GM18499 (cell line): ENCODE measurements around the gene ZDHHC4.

Experiments
- ATAC-seq: cut with Tn5 transposase; IDR thresholded peaks from one replicate; pipeline ENCODE4 v1.9.1; 2021; ENCODE audit warnings: moderate number of reproducible peaks; ENCODE audit not compliant: insufficient read depth, unreplicated experiment

The ZDHHC4 gene

DNA sequence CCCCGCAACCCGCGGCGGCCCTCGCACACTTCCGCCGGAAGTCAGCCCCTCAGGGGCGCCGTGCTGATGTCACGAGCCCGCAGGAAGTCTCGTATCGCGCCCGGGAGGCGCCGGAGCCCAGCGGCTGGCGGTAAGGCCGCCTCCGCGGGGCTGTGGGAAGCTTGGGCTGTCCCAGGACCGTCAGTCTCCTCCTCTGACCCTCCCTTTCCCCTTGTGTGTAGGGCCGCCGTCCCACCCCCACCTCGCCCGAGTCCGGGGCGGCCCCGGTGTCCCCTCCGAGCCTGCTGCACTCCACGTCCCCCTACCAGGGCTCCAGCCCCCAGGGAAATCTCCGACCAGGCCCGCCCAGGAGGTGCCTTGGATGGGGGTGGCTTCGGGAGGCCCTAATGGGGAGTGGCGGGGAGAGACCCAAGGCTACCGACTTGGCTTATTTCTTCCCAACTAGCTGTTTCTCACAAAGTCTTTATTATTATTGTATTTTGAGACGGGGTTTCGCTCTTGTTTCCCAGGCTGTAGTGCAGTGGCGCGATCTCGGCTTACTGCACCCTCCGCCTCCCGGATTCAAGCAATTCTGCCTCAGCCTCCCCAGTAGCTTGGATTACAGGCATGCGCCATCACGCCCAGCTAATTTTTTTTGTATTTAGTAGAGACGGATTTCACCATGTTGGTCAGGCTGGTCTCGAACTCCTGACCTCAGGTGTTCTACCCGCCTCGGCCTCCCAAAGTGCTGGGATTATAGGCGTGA, at the start of gene ZDHHC4:
Gene ZDHHC4 (plus strand): TSS at position 86 of the 745 bp plus-strand sequence. CDS start 3,108 bp downstream, outside the sequence.
- ATAC-seq: peak; percentile 76

GRCh38 chr7:6528401-6529130, 48.7 kb upstream of the ZDHHC4 start:
- no peak for ATAC-seq

- ATAC-seq: no peak
Measured at GRCh38 chr7:6529643-6530042, 47.6 kb upstream of the ZDHHC4 start.

DNA sequence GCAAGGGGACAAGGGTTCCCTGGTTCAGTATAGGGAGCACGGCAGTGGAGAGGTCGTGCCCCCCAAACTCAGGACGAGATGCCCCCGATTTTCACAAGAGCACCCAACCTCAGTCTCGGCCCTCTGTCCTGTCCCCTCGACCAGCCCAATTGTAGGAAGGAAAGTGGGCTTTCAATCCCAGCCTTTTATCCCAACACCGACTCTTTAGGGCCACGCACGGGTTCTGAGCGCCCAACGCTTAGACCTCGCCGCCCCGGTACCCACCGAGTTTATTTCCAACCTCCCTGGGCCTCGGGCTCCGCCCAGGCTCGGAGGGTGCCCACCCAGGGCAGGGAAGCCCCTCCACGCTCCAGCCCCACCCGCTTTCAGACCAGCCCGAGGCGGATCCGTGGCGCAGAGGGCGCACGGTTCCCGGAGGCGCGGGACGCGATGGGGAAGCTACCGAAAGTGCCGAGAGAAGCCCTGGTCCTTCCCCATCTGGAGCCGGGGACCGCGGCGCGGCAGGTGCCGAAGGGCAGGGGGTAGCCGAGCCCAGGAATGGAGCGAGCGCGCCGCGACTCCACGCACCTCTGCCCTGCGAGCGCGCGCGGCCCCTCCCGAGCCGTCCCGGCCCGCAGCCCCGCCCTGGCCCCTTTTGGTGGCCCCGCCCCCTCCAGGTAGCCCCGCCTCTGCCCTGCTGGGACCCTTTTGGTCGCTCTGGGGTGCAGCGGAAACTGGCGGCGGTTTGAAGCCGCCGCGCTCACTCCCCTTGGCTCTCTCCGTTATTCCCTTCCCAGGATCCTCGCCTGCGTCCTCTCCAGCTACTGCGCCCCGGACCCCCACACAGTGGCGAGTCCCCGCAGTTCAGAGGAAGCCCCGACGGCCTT, 46.4 kb upstream of the ZDHHC4 start:
- no peak for ATAC-seq

DNA sequence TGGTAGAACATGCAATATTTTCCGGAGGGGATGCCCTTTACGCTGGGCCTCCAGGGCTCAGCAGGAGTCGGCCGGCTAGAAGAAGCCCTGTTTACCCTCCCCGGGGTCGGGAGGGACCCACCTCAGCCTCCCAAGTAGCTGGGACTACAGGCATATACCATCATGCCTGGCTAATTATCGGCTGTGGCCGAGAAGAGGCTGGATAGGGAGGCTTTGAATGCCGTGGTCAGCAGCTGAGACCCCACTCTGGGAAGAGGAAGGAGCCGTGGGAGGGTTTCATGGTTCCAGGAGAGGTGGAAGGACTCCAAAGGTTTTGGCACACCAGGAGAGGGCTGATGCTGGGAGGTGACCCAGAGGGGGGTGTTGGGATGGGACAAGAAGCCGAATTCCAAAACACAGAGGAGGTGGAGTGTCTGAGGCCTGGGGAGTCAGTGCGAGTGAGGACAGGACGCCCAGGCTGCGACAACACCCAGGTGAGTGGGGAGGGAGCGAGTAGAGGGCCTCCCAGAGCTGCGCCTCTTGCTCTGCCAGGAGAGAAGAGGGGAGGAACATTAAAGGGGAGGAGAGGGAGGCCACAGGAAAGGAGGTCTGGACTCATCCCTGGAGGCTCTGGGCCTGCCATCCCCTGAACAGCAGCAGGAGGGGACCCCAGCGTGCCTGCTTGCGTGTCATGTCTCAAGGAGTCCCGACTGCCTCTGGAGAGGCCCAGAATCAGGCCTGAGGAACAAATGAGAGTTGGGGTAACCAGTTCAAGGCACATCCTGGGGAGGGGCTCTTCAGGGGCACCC, 45.6 kb upstream of the ZDHHC4 start:
- ATAC-seq: no peak

GRCh38 chr7:6532516-6532915, 44.7 kb upstream of the ZDHHC4 start:
- ATAC-seq: no peak

GRCh38 chr7:6533893-6534495, 43.3 kb upstream of the ZDHHC4 start:
- no peak for ATAC-seq

DNA sequence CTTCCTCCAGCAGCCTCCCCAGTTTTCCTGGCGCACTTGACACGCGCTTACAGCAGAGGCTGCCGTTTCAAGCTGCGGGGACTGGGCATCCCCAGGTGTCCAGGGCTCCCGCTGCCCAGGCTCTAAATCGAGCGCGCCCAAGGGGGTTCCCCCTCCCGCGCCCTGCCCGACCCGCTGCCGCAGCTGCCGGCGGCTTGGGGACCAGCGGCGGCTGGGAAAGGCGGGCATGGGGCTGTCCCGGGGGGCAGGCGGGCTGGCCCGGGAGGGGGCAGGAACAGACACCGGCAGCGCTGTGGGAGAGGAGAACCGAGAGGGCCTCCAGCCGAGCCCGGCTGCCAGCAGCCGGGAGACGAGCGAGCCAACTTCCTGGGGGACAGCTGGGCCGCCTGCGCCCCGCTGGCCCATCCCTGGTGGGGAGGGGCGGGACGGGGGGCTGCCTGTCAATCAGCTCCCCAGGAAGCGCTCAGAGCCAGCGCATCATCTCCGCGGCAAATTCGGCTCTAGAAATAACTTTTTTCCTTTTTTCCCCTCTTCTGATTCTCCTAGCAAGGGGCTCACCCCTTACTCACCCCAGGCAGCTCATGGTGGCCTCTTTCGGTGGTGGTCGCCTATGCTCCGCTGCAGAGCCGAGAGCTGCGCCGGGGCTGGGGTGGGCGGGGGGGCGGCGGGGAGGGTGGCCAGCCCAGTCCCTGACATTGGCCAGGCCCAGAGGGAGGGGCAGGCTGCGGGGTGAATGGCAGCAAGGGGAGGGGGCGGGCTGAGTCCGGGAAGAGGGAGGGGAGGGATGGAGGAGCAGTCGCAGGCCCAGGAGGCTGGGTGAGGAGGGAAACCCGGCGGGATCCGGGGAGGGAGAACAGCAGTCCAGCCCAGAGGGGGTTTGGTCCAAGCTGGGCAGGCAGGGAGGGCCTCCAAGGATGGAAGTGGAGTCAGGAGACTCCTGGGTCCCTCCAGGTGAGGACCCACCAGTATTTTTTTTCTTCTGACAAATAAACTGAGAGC, 40.7 kb upstream of the ZDHHC4 start:
- ATAC-seq: no peak

GRCh38 chr7:6542368-6542767, 34.9 kb upstream of the ZDHHC4 start:
- no peak for ATAC-seq

GRCh38 chr7:6545398-6546126, 31.7 kb upstream of the ZDHHC4 start:
- ATAC-seq: no peak

DNA sequence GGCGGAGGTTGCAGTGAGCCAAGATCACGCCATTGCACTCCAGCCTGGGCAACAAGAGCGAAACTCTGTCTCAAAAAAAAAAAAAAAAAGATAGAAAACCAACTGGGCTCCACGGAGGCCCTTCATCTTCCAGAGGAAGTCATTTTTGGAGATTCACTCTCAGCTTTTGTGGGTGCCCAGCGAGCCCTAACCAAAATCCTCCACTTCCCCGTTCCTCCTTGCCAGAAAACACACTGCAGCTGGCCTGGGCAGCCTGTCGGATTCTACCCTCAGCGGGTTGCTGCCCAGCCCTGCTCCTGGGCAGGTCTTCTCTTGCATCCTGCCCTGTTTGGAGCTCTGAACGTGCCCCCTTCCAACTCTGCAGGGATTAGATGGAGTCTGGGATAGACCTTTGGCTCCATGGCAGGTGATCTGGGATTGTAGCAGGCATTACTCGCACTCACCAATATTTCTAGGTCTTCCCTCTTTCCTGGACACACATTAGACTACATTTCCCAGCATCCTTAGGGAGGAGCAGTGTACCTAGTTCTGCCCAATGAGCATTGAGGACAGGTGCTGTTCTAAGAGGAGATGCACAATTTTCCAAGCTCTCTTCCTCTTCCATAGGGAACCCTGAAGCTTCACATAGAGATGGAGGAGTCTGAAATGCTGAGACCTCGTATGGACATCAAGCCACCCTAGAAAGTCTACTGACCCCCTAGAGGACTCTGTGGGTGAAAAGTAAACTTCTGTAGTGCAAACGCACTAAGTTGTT, 30.6 kb upstream of the ZDHHC4 start:
- no peak for ATAC-seq

GRCh38 chr7:6547400-6547799, 29.9 kb upstream of the ZDHHC4 start:
- ATAC-seq: no peak

GRCh38 chr7:6551016-6551511, 26.2 kb upstream of the ZDHHC4 start, which contains the start of gene GRID2IP:
Gene GRID2IP, minus strand, starts transcription at chr7:6551461. Its CDS starts 25 bp downstream, at chr7:6551436.
- no peak for ATAC-seq

DNA sequence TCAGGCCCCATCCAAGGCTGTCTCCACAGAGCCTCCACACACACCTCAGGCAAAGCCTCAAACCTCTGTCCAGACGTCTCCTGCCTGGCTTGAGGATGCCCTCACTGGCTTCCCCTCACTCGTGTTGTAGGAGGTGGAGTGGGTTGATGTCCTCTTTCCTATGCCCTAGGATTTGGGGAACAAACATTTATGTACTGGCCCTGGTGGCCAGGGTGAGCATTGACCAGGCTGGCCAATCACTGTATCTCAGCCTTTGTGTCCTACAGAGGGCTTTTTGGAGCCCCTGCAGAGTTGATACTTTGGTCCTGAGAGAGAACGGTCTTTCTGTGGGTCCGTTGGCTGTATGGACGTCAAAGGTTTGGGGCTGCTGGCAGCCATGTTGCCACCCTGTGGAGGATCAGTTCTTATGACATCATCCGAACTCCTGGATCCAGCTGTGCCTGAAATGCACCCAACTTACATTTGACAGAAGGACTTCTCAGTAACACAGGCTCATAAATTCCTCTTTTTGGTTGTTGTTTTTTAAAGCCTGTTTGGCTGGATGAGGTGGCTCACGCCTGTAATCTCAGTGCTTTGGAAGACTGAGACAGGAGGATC, 23.7 kb upstream of the ZDHHC4 start:
- ATAC-seq: no peak

DNA sequence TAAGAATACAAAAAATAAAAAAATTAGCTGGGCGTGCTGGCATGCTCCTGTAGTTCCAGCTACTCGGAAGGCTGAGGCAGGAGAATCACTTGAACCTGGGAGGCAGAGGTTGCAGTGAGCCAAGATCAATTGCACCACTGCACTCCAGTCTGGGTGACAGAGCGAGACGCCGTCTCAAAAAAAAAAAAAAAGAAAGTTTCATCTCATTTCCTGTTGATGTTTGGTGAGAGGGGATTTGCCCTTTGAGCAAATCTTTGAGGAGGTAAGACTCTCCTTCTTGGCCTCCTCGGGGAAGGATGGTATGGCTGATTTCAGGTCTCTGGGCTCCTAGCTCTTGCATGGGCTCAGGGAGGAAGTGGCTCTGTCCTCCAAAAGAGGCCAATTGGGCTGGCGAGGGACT, 22.4 kb upstream of the ZDHHC4 start:
- ATAC-seq: no peak

DNA sequence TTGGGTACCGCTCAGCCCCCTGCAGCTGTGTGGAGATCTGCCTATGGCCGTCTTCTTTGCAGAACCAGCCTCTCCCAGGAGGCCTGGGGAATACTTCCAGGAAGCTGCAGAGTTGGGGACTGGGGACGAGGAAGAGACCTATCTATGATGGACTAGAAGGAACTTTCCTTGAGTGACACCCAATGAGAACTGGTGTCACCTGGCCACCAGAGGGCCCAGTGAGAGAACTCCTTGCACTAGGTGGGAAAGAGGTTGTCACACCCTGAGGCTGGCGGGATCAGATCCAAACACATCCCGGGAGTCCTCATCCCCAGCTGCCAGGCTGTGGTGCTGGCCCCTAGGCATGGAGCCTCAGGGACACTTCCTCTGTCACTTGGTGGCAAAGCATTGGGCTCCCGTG, 21.1 kb upstream of the ZDHHC4 start:
- ATAC-seq: no peak
